ENCODE measurements around the gene NRCAM.

NRCAM gene

GRCh38 chr7:108310351-108310750 is 145.9 kb downstream of the NRCAM start:
- DNase-seq (ENCODE audit: low read depth in 2 of 2): no peak

DNA sequence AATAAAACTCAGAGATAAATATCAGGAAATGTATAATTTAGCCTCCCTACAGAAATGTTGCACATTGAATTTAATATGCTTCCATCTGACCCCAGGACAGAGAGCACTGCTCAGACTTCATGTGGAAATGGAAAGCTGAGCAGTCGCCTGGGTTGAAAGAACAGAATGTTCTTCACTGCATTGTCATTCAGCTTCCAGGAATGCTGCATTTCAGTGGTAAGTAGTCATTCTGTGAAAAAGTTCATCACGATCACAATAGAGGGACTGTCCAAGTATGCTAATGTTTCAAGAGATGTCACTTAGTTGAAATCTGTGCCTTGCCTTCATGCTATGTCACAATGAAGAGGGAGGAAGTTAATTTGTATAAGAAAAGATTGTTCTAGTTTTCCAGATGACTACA is 147.3 kb downstream of the NRCAM start:
- DNase-seq (ENCODE audit: low read depth in 2 of 2): no peak

GRCh38 chr7:108308276-108308675 is 148.0 kb downstream of the NRCAM start:
- no peak for DNase-seq (ENCODE audit: low read depth in 2 of 2)

- DNase-seq (ENCODE audit: low read depth in 2 of 2): no peak
These were observed 148.6 kb downstream of the NRCAM start for GRCh38 chr7:108307595-108307994.

GRCh38 chr7:108307194-108307593 is 149.0 kb downstream of the NRCAM start:
- DNase-seq (ENCODE audit: low read depth in 2 of 2): no peak

GRCh38 chr7:108303332-108303731 is 152.9 kb downstream of the NRCAM start:
- no peak for DNase-seq (ENCODE audit: low read depth in 2 of 2)

DNA sequence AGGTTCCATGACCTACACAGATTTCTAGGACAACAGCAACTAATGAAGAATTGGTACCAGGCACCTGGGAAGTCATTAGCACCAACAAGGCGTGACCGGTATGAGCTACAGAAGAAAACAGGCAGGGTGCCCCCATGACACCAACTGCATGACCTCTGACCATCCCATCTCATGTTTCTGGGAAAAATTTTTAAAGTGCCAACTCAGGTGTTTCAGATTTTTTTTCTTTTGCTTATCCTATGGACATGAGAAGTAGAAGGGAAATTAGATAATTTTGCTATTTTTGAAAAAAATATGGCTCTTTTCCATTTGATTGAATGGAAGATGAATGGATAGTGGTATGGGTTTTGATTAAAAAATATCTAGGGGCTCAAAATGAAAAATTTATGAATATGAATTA is 154.8 kb downstream of the NRCAM start:
- DNase-seq (ENCODE audit: low read depth in 2 of 2): no peak

DNA sequence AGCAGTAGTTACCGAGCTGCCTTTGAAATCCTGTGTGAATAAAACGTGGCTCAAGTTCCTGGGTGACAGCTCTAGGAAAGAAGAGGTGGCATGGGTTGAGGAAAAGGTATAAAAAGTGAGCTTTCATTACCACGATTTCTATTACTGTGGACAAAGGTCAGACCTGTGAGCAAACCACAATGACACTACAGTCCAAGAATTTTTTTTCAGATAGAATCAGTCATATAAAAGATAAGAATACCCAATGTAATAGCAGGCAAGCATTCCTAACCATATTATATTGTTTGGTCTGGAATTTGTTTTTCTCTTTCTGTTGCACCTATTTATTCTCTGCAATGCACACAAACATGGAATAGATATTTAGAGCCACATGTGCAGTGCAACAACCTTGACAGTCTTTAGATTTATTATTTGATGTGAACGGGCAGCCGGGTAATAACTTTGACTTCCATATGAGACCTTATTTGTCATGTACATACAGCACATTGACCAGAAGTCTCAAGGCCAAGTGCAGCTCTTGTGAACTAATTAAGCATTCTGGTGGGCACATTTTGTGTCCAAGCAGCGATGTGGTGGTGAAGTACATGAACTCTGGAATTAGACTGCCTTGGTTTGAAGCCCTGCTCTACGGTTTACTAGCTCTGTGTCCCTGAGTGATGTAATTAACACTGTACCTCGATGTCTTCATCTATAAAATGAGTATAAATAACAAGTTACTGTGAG is 156.8 kb downstream of the NRCAM start:
- DNase-seq (ENCODE audit: low read depth in 2 of 2): no peak

DNA sequence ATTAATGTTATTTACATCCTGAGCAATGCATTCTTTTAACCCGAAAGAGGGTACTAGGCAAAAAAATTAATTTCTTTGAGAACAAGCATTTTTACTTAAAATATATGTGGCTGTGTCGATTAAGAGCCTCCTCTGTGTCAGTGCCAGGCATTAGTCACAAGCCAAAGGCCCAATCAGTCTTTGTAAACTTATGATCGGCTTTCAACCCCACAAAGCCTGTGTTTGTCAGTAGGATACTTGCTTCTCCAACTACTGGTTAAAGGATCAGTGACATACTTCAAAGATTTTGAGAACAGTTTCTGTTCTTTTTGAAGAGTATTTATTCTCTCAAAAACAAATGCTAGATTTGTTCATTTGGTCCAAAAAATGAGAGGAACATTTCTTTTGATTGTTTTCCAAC is 159.3 kb downstream of the NRCAM start:
- no peak for DNase-seq (ENCODE audit: low read depth in 2 of 2)

GRCh38 chr7:108294595-108294994 is 161.6 kb downstream of the NRCAM start:
- DNase-seq (ENCODE audit: low read depth in 2 of 2): no peak

- DNase-seq (ENCODE audit: low read depth in 2 of 2): no peak
These were observed 163.1 kb downstream of the NRCAM start for GRCh38 chr7:108293149-108293612.

- no peak for DNase-seq (ENCODE audit: low read depth in 2 of 2)
These were observed 163.7 kb downstream of the NRCAM start for GRCh38 chr7:108292541-108292940.

GRCh38 chr7:108291791-108292440 is 164.3 kb downstream of the NRCAM start:
- no peak for DNase-seq (ENCODE audit: low read depth in 2 of 2)

DNA sequence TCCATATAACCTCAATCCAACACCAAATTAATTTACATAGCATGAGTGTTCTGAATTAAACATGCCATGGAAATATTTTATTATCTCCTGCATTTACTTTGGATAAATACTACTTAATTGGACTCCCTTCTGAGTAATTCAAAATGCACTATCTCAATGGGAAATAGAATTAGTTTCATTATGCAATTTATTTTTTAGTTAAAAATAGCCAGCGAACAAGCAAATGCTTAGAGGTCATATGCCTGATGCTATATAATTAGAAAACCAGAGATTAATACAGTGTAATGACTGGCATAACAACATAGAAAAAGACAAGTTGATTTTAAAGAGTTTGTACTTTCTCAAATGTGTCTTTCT is 165.1 kb downstream of the NRCAM start:
- DNase-seq (ENCODE audit: low read depth in 2 of 2): no peak

DNA sequence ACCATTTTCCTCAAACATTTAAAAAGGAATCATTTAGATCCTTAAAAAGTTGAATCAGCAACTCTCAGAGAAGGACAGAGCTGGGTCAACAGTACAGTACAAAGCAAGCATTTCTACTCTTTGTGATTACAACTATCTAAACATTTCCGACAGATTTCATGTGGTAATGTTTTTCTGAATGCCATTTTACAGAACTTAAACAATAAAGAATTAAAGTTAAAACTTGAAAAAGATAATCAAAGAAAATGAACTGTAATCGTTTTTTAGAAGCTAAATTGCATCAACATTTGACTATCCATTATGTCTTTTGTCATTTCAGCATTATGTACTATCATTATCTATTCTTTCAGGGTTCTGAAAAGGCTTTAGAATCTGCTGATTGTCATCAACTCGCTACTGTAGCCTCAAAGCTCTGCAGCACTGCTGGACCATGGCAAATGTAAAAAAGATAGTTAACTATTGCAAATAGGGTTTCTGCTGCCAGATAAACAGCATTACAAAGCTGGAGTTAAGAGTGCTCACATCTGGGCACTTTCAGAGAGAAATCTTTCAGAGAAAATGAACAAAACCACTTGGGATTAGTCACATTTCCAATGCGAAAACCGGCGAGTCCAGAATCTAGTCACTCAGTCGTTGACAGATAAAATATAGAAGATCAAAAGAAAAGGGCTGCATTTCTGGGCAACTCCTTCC is 165.6 kb downstream of the NRCAM start:
- no peak for DNase-seq (ENCODE audit: low read depth in 2 of 2)

DNA sequence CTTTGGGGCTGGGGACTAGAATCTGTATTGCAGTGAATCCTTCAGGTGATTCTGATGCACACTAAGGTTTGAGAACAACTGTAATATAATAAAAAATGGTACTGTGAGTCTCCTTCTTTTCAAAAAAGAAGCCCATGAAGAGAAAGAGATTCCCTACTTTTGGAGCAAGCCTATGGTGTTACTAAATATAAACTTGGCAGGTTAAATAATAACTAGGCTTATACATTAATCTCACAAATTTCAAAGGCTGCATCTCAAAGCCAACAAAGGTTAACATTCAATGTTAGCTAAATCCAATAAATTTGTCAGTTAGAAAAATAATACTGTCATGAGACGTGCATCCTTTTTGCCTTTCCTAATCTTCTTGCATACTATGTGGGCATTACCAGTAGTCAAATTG is 166.4 kb downstream of the NRCAM start:
- DNase-seq (ENCODE audit: low read depth in 2 of 2): no peak

GRCh38 chr7:108287857-108288256 is 168.4 kb downstream of the NRCAM start:
- DNase-seq (ENCODE audit: low read depth in 2 of 2): no peak

- no peak for DNase-seq (ENCODE audit: low read depth in 2 of 2)
These were observed 169.8 kb downstream of the NRCAM start for GRCh38 chr7:108286290-108286904.

DNA sequence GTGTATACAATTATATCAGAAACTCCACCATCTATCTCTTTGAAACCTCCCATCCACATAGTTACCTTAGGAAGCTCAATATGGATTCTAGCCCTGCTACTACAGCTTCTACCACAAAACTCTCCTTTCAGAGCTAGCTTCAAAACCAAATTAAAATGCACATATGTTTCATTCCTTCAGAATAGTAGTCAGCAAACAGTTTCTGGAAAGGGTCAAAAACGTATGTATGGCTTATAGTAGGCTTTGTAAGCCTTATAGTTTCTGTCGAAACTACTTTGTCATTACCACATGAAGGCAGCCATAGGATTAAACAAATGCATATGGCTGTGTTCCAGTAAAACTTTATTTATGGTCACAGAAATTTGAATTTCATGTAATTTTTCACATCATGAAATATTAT is 170.5 kb downstream of the NRCAM start:
- no peak for DNase-seq (ENCODE audit: low read depth in 2 of 2)

DNA sequence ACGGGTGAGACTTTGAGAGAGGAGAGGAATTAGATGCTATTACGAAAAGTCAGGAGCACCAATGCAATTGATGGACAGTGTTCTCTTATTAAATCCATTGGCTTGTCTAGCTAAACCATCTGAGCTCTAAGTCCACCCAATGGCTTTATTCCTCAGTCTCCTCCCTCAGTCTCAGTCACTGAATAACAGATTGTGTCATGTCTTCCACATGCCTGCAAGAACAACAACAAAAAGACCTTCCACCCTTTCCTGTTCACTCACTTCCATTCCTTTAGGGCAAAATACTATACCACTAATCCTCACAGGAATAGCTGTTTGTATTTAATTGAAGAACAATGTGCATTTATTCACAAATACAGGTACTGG is 171.2 kb downstream of the NRCAM start:
- DNase-seq (ENCODE audit: low read depth in 2 of 2): no peak

GRCh38 chr7:108284349-108285002 is 171.8 kb downstream of the NRCAM start:
- DNase-seq (ENCODE audit: low read depth in 2 of 2): peak in 1 of 2 donors; percentile 3

DNA sequence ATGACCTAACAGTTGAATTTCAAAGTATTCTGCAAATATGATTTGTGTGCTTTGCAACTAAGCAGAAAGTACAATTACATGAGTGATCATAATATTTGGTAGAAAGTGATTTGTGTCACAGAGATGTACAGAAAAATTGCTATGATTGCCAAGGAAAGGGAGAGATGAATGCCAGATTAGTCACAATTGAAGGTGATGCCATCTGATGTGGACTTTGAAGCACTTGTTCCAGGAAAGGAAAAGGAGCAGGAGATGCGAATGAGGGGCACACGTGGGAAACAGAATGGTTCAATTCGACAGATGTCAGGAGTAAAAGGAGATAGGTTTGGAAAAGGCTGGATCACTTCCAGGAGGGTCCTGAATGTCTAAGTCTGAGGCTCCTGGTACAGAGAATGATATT is 173.0 kb downstream of the NRCAM start:
- no peak for DNase-seq (ENCODE audit: low read depth in 2 of 2)
